GM18861 (cell line): ENCODE data around the gene TRIM24.
"Not testable (repeated sequence)": the region's sequence is repeated elsewhere in the genome, so short reads cannot be mapped to it uniquely, and the experiment has no call there.

ENCODE experiments used
- ATAC-seq: cut with Tn5 transposase; IDR thresholded peaks from one replicate; pipeline ENCODE4 v1.9.1; 2021; ENCODE audit not compliant: unreplicated experiment

The TRIM24 gene

DNA sequence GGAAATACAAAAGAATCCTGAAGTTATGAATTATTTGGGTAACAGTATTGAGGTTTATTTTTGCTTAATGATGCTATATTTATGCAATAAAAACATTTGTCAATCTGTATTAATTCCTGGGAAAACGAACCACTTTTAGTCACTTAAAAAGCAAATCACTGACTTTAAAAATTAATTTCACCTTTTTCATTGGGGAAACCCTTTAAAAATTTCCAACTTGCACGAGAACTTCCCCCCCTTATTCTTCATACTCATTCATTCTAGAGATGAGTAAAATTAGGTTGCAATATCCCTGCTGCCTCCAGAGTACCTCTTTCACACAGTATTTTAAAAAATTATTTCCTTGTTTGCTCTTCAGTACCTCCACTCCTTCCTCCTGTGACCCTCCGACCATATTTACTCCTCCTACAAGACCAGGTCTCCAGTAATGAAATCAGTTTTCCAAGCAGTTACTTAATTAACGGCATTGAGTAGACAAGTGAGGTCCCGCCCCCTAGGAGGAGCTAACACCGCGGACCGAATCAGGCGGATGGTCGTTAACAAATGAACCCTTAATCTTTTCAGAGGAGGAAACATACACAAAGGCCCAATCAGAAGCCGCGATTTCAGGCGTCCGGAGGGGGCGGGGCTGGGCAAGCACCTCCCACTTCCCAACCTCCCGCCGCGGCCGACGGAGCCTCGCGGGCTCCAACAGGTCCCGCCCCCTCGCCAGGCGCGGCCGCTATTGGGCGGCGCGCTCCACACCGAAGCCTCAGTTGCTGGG lies 465 bp upstream of the TRIM24 start:
- ATAC-seq = peak; percentile 79

GRCh38 chr7:138460649-138461607 lies 869 bp downstream of the TRIM24 start:
- peak; percentile 28 for ATAC-seq

GRCh38 chr7:138463291-138463618 lies 3.2 kb downstream of the TRIM24 start:
- not testable (repeated sequence) for ATAC-seq

DNA sequence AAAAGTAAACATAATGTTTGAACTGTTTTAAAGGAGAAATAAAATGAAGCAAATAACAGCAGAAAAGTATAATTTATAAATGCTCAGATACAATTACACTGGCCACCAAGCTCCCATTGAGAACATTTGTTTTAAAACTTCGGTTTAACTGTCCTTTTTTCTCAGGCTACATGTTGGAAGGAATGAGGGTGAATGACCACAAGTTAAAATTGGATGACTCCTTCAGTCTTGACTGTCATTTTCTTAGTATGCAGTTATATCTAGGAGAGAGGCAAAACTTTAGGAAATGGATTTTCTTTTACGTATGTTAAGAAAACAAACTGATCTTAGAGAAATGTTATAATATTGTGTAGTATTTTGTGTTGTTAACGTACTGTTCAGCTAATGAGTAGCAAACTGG lies 5.0 kb downstream of the TRIM24 start:
- no peak for ATAC-seq

DNA sequence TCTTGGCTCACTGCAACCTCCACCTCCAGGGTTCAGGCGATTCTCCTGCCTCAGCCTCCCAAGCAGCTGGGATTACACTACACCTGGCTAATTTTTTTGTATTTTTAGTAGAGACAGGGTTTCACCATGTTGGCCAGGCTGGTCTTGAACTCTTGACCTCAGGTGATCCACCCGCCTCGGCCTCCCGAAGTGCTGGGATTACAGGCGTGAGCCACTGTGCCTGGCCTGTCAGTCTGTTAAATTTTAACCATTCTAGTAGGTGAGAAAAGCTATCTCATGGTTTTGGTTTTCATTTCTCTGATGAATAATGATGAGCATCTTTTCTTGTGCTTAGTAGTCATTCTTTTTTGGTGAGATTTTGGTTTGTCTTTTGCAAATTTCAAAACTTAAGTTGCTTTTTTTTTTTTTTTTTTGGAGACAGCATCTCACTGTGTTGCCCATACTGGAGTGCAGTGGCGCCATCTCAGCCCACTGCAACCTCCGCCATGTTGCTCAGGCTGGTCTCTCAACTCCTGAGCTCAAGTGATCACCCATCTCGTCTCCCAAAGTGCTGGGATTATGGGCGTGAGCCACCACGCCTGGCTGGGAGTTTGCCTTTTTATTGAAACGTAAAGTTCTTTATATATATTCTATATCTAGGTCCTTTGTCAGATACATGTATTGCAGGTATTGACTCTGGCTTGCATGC lies 6.2 kb downstream of the TRIM24 start:
- ATAC-seq = peak; percentile 89

DNA sequence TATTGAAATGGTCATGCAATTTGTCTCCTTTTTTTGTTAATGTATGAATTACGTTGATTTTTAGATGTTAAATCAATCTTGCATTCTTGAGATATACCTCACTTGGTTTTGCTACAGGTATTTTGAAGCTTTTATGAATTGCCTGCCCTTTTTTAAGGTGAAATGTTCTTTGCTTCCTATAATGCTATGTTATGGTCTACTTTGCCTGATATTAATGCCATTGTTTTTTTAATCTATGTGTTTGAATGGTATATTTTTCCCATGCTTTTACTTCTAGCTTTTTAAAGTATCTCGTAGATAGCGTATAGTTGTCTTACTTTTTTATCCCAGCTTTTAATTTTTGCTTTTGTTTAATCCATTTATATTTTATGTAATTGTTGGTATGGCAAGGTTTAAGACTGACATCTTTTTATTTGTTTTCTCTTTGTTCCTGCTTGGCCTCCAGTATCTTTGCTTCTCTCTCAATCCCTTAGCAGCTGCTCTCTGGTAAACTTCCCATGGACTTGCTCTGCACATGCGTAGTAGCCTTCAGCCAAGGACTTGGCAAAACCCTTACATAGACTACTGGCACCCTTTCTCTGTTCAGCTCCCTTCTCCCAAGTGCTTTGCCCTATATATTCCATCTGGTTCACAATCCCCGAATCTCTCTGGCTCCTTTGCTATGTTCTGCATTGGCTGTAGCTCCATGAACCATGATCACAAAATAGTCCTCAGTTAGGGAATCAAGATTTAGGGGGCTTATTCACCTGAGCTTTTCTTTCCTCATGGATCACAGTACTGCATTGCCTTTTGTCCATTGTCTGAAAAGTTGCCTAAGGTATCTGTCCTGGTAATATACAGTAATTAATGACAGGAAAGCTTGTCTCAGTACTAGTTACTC lies 8.4 kb downstream of the TRIM24 start:
- no peak for ATAC-seq

DNA sequence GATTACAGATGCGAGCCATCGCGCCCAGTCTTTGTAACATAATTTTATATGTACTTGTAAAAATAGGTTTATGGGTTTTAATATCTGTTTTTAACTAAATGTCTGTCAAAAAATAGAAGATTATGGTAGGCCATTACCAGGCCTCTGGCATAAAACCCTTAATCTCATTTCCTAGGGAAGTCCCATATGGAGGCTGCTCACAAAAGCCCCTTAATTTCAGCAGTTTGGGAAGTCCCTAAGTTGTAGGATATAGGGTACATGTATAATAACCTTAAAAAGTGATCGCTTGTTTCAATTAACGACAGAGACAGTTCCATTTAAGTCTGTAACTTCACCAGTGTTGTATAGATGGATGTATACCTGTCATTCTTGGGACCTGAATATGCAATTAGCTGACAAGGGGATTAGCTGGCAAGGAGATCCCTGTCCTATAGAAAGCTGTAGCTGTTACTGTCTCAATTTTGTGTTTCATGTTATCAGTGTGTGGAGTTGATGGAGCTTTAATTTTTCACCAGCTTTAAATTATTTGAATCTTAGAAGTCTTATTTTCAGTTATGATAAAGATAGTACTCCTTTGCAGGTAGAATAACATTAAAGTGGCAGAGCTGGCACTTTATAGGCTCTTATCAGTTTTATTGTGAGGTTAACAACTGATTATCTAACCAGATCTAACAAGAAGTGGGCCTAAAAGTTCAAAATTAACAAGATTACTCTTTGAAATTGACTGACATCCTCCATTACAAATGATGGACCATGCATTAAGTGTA lies 10.5 kb downstream of the TRIM24 start:
- no peak for ATAC-seq

- no peak for ATAC-seq
These were observed 12.4 kb downstream of the TRIM24 start for GRCh38 chr7:138472292-138473079.

- ATAC-seq = no peak
These were observed 15.3 kb downstream of the TRIM24 start for GRCh38 chr7:138475377-138475776.

GRCh38 chr7:138477081-138477578 lies 17.1 kb downstream of the TRIM24 start:
- no peak for ATAC-seq

DNA sequence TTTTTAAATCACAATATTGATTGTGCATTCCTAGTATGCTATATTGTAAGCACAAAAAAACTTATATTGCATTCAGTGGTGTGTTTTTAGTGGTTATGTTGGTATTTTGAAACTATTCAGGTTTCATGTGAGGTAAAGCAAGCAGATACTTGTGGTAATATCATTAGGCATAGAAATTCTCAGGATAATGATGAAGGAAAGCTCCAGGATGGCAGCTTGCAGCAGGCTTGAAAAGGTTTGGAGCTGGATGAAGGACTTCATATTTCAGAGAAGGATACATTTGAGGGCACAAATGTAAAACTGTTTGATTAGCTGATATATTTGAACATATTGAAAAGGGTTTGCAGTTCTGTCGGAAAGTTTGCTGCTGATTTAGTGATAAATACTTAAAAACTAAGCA lies 17.5 kb downstream of the TRIM24 start:
- no peak for ATAC-seq

DNA sequence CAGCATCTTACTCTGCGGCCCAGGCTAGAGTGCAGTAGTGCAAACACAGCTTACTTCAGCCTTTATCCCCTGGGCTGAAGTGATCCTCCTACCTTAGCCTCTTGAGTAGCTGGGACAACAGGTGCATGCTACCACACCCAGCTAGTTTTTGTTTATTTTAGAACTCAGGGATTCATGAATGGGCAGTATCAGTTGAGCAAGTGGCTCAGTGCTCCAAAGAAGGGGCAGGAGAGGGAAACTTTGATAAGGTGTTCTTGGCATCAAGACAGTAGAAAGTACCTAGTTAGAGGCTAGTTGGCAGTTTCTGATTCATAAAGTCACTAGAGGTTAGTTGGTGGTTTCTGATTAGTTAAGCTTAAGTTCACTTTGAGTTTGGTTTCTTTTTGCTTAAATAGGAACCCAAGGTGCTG lies 18.4 kb downstream of the TRIM24 start:
- ATAC-seq = peak; percentile 82

DNA sequence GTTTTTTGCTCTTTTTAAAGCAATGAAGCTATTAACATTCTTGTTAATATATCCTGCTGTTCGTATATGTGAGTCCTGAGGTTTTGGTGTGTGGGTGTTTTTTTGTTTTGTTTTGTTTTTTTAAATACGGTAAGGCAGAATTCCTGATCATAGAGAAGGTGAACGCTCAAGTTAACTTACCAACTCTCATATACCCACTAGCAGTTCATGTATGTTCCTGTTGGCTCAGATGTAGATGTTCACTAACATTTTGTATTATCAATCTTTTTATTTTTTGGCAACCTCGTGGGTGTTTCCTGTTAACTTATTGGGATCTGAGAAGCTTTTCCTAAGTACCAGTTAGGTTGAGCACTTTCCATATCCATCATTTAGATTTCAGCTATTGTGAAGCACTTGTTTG lies 20.5 kb downstream of the TRIM24 start:
- no peak for ATAC-seq

GRCh38 chr7:138481447-138482380 lies 21.7 kb downstream of the TRIM24 start:
- ATAC-seq = no peak

- ATAC-seq = no peak
These were observed 23.5 kb downstream of the TRIM24 start for GRCh38 chr7:138483531-138483930.

DNA sequence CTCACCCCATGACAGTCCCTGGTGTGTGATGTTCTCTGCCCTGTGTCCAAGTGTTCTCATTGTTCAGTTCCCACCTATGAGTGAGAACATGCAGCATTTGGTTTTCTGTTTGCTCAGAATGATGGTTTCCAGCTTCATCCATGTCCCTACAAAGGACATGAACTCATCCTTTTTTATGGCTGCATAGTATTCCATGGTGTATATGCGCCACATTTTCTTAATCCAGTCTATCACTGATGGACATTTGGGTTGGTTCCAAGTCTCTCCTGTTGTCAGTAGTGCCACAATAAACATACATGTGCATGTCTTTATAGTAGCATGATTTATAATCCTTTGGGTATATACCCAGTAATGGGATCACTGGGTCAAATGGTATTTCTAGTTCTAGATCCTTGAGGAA lies 25.4 kb downstream of the TRIM24 start:
- ATAC-seq = not testable (repeated sequence)

DNA sequence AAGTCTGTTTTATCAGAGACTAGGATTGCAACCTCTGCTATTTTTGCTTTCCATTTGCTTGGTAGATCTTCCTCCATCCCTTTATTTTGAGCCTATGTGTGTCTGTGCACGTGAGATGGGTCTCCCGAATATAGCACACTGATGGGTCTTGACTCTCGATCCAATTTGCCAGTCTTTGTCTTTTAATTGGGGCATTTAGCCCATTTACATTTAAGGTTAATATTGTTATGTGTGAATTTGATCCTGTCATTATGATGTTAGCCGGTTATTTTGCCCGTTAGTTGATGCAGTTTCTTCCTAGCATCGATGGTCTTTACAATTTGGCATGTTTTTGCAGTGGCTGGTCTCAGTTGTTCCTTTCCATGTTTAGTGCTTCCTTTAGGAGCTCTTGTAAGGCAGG lies 29.1 kb downstream of the TRIM24 start:
- not testable (repeated sequence) for ATAC-seq
